ENCODE data around the gene ABCA13. TPM values are rescaled to one million over a fixed set of nuclear protein-coding genes. Genes with fewer than 3 reads are reported as not detected.

The ABCA13 gene
- total RNA-seq, 1 experiment from 2014 or later = 1.7 TPM

GRCh38 chr7:48217266-48217665 is 46.0 kb downstream of the ABCA13 start:
- ChIA-PET POLR2A (no interaction called here), CTCF (no interaction called here)
- BruUV-seq (replicated peaks) = no TSS peak
- TF ChIP-seq TCF7L2 (IDR thresholded peaks at IDR 0.05; ENCODE audit: low read depth, low read length) (no peak), REST (IDR thresholded peaks at IDR 0.05; ENCODE audit: insufficient read depth in 1 of 2, low read depth in 2 of 2, low read length in 1 of 2) (no peak)
- Histone ChIP-seq H3K27me3 (ENCODE audit: control insufficient read depth, insufficient read depth, low read length) (no peaks in the 10 kb centered on the region), H3K27ac (ENCODE audit: low read length) (no peak overlapping the region), H3K4me3 (ENCODE audit: low read depth in 2 of 2, low read length in 2 of 2) (no peak overlapping the region), H3K36me3 (ENCODE audit: control insufficient read depth, insufficient read depth, low read length) (no peaks in the 10 kb centered on the region), H3K4me1 (ENCODE audit: control insufficient read depth, insufficient read depth, low read length) (no peaks in the 10 kb centered on the region), H3K9me3 (ENCODE audit: control insufficient read depth, insufficient read depth, low read depth, low read length) (no peaks in the 10 kb centered on the region)
- DNase-seq (ENCODE audit: low read depth, low spot score) = no peak
- no peak for ATAC-seq
- intact Hi-C loops (cut with micrococcal nuclease; ENCODE audit: unreplicated experiment) = no loop called here
- in situ Hi-C loops (cut with HindIII; ENCODE audit: low pct_unique_long_range_greater_than_20kb, low sequenced_read_pairs) = no loop called here

GRCh38 chr7:48217753-48218152 is 46.5 kb downstream of the ABCA13 start:
- BruUV-seq (replicated peaks) = no TSS peak
- DNase-seq (ENCODE audit: low read depth, low spot score) (no peak), ATAC-seq (no peak)
- H3K9me3 ChIP-seq (ENCODE audit: control insufficient read depth, insufficient read depth, low read depth, low read length) = no peaks in the 10 kb centered on the region
- H3K4me3 ChIP-seq (ENCODE audit: low read depth in 2 of 2, low read length in 2 of 2) = no peak overlapping the region
- in situ Hi-C loops (cut with HindIII; ENCODE audit: low pct_unique_long_range_greater_than_20kb, low sequenced_read_pairs) = no loop called here
- no peaks in the 10 kb centered on the region for H3K36me3 ChIP-seq (ENCODE audit: control insufficient read depth, insufficient read depth, low read length)
- H3K27ac ChIP-seq (ENCODE audit: low read length) = no peak overlapping the region
- no peaks in the 10 kb centered on the region for H3K27me3 ChIP-seq (ENCODE audit: control insufficient read depth, insufficient read depth, low read length)
- ChIA-PET POLR2A (no interaction called here), CTCF (no interaction called here)
- H3K4me1 ChIP-seq (ENCODE audit: control insufficient read depth, insufficient read depth, low read length) = no peaks in the 10 kb centered on the region
- intact Hi-C loops (cut with micrococcal nuclease; ENCODE audit: unreplicated experiment) = no loop called here
- TF ChIP-seq POLR2AphosphoS5 (IDR thresholded peaks at IDR 0.05; ENCODE audit: low read depth, low read length) = no peak
- TF ChIP-seq CTCF (IDR thresholded peaks at IDR 0.05) = no peak
- TF ChIP-seq SIN3A (IDR thresholded peaks at IDR 0.05; ENCODE audit: borderline replicate concordance, insufficient read depth, low read depth, low read length) = no peak
- no peak for TF ChIP-seq REST (IDR thresholded peaks at IDR 0.05; ENCODE audit: insufficient read depth in 1 of 2, low read depth in 2 of 2, low read length in 1 of 2)
- TF ChIP-seq TCF7L2 (IDR thresholded peaks at IDR 0.05; ENCODE audit: low read depth, low read length) = no peak

Data from Panc1 (cell line).